Embryonic facial prominence (tissue), 1 donor: Measurements from ENCODE around the gene DDC.

Experiments used
- DNase-seq: peaks from one replicate; pipeline ENCODE4 v3.0.0-alpha.2; 2016; ENCODE audit errors: extremely low spot score

The DDC gene

GRCh38 chr7:50416527-50417182, 148.6 kb downstream of the DDC start:
- DNase-seq: no peak

DNA sequence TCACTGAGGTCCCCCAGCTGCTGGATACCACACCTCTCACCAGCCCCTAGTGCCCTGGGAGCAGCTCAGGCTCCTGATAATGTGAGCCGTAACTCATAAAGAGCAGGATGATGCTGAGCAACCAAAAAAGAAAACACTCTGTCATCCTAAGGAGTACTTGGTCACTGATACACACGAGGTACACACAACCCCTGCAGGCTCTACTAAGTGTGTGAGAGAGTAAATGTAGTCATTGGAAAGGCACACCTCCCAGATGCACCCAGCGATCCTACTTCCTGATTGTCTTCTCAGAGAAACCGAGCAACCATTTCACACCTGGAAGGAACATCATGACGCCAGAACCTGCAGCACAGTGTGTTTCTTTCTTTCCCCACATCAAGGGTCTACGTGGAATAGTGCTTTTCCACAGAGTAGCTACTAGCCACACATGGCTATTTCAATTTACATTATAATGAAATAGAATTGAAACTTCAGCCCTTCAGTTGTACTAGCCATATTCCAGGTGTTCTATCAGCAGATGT, 149.3 kb downstream of the DDC start:
- no peak for DNase-seq

GRCh38 chr7:50413561-50413960, 151.6 kb downstream of the DDC start:
- DNase-seq: no peak

DNA sequence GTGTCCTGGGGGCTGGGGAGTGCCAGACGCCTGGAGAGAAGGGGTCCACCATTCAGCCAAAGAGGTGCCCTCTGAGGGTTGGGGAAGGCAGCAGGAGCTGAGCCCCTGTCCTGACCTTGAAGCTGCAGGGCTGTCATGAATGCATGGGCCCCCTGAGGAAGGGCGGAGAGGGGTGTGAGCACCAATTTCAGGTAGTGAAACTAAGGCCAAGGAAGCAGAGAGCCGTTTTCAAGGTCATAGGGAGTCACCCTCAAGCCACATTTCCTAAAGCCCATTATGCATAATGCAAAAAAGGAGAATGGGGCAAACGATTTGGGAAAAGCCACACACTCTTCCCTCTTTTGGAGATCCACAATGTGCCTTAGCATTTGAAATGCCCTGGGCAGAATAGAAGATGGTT, 152.2 kb downstream of the DDC start:
- no peak for DNase-seq

DNA sequence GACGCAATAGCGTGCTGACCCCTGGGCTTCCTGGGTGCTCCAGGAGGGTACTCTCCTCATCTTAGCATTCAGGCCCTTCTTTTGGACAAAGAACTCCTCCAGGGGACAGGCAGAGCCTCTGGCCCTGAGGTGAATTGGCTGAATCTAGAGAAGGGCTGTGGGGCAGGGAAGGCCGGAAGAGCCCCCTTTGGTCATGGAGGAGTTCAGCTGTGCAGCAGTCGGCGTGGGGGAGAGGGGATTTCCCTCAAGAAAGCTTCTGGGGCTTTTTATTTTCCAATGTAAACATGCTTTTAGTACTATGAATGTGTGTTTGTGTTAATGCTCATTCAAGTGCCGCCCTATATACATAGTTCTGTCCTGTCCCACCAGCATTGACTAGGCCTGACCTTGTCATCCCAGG, 153.9 kb downstream of the DDC start:
- no peak for DNase-seq

GRCh38 chr7:50409856-50410745, 155.1 kb downstream of the DDC start:
- DNase-seq: no peak
